GM21737 (cell line): Measurements from ENCODE around the gene USP17L17.
"Not testable (repeated sequence)": the region's sequence is repeated elsewhere in the genome, so short reads cannot be mapped to it uniquely, and the experiment has no call there.

Experiments used
- ATAC-seq: cut with Tn5 transposase; IDR thresholded peaks from one replicate; pipeline ENCODE4 v1.9.1; 2021; ENCODE audit warnings: mild to moderate bottlenecking, moderate library complexity; ENCODE audit not compliant: unreplicated experiment

Gene USP17L17, protein sequence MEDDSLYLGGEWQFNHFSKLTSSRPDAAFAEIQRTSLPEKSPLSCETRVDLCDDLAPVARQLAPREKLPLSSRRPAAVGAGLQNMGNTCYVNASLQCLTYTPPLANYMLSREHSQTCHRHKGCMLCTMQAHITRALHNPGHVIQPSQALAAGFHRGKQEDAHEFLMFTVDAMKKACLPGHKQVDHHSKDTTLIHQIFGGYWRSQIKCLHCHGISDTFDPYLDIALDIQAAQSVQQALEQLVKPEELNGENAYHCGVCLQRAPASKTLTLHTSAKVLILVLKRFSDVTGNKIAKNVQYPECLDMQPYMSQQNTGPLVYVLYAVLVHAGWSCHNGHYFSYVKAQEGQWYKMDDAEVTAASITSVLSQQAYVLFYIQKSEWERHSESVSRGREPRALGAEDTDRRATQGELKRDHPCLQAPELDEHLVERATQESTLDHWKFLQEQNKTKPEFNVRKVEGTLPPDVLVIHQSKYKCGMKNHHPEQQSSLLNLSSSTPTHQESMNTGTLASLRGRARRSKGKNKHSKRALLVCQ

DNA sequence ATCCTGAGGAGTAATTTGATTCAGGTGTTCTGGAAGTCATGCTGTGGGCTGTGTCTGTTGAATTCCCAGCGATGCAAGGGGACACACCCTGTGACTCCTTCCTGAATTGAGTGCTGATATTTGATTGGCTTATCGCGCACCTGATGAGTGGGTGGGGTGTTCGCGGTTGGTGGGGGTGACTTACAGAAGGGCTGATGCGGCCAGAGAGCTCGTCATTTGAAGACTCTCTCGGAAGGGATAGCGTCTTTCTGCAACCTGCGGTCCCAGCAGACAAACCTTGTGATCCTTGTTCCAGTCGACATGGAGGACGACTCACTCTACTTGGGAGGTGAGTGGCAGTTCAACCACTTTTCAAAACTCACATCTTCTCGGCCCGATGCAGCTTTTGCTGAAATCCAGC lies at the start of gene USP17L17:
USP17L17 (plus strand) TSS at position 301 of the 400 bp plus-strand sequence; CDS start at position 301, 0 bp downstream.
- ATAC-seq = not testable (repeated sequence)

DNA sequence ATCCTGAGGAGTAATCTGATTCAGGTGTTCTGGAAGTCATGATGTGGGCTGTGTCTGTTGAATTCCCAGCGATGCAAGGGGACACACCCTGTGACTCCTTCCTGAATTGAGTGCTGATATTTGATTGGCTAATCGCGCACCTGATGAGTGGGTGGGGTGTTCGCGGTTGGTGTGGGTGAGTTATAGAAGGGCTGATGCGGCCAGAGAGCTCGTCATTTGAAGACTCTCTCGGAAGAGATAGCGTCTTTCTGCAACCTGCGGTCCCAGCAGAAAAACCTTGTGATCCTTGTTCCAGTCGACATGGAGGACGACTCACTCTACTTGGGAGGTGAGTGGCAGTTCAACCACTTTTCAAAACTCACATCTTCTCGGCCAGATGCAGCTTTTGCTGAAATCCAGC lies 33.3 kb upstream of the USP17L17 start, which contains the start of gene USP17L10:
USP17L10 (plus strand) TSS at position 301 of the 400 bp plus-strand sequence; CDS start at position 301, 0 bp downstream.
- not testable (repeated sequence) for ATAC-seq

- ATAC-seq = not testable (repeated sequence)
Observed at GRCh38 chr4:9214701-9215100, 29.0 kb upstream of the USP17L17 start.

DNA sequence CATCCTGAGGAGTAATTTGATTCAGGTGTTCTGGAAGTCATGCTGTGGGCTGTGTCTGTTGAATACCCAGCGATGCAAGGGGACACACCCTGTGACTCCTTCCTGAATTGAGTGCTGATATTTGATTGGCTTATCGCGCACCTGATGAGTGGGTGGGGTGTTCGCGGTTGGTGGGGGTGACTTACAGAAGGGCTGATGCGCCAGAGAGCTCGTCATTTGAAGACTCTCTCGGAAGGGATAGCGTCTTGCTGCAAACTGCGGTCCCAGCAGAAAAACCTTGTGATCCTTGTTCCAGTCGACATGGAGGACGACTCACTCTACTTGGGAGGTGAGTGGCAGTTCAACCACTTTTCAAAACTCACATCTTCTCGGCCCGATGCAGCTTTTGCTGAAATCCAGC lies 28.6 kb upstream of the USP17L17 start, which contains the start of gene USP17L11:
USP17L11 (plus strand) TSS at position 301 of the 400 bp plus-strand sequence; CDS start at position 301, 0 bp downstream.
- not testable (repeated sequence) for ATAC-seq

GRCh38 chr4:9219852-9220251 lies 23.8 kb upstream of the USP17L17 start, which contains the start of gene USP17L12:
Gene USP17L12 (plus strand): TSS chr4:9220152. CDS start chr4:9220152, 0 bp downstream.
- not testable (repeated sequence) for ATAC-seq

DNA sequence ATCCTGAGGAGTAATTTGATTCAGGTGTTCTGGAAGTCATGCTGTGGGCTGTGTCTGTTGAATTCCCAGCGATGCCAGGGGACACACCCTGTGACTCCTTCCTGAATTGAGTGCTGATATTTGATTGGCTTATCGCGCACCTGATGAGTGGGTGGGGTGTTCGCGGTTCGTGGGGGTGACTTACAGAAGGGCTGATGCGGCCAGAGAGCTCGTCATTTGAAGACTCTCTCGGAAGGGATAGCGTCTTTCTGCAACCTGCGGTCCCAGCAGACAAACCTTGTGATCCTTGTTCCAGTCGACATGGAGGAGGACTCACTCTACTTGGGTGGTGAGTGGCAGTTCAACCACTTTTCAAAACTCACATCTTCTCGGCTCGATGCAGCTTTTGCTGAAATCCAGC lies 19.1 kb upstream of the USP17L17 start, which contains the start of gene USP17L13:
USP17L13 (plus strand) TSS at position 301 of the 400 bp plus-strand sequence; CDS start at position 301, 0 bp downstream.
- not testable (repeated sequence) for ATAC-seq

DNA sequence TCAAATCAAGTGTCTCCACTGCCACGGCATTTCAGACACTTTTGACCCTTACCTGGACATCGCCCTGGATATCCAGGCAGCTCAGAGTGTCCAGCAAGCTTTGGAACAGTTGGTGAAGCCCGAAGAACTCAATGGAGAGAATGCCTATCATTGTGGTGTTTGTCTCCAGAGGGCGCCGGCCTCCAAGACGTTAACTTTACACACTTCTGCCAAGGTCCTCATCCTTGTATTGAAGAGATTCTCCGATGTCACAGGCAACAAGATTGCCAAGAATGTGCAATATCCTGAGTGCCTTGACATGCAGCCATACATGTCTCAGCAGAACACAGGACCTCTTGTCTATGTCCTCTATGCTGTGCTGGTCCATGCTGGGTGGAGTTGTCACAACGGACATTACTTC lies 13.4 kb upstream of the USP17L17 start:
- ATAC-seq = not testable (repeated sequence)

DNA sequence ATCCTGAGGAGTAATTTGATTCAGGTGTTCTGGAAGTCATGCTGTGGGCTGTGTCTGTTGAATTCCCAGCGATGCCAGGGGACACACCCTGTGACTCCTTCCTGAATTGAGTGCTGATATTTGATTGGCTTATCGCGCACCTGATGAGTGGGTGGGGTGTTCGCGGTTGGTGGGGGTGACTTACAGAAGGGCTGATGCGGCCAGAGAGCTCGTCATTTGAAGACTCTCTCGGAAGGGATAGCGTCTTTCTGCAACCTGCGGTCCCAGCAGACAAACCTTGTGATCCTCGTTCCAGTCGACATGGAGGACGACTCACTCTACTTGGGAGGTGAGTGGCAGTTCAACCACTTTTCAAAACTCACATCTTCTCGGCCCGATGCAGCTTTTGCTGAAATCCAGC lies 9.6 kb upstream of the USP17L17 start, which contains the start of gene USP17L15:
USP17L15 (plus strand) TSS at position 301 of the 400 bp plus-strand sequence; CDS start at position 301, 0 bp downstream.
- not testable (repeated sequence) for ATAC-seq

- ATAC-seq = not testable (repeated sequence)
Observed at GRCh38 chr4:9238461-9238860, 5.2 kb upstream of the USP17L17 start.

- ATAC-seq = not testable (repeated sequence)
Observed at GRCh38 chr4:9247953-9248680, 4.4 kb downstream of the USP17L17 start, which contains the start of gene USP17L18. Gene USP17L18 (plus strand): TSS chr4:9248630. CDS start chr4:9248630, 0 bp downstream.

DNA sequence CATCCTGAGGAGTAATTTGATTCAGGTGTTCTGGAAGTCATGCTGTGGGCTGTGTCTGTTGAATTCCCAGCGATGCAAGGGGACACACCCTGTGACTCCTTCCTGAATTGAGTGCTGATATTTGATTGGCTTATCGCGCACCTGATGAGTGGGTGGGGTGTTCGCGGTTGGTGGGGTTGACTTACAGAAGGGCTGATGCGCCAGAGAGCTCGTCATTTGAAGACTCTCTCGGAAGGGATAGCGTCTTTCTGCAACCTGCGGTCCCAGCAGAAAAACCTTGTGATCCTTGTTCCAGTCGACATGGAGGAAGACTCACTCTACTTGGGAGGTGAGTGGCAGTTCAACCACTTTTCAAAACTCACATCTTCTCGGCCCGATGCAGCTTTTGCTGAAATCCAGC lies 9.4 kb downstream of the USP17L17 start, which contains the start of gene USP17L19:
USP17L19 (plus strand) TSS at position 301 of the 400 bp plus-strand sequence; CDS start at position 301, 0 bp downstream.
- not testable (repeated sequence) for ATAC-seq

DNA sequence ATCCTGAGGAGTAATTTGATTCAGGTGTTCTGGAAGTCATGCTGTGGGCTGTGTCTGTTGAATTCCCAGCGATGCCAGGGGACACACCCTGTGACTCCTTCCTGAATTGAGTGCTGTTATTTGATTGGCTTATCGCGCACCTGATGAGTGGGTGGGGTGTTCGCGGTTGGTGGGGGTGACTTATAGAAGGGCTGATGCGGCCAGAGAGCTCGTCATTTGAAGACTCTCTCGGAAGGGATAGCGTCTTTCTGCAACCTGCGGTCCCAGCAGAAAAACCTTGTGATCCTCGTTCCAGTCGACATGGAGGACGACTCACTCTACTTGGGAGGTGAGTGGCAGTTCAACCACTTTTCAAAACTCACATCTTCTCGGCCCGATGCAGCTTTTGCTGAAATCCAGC lies 14.1 kb downstream of the USP17L17 start, which contains the start of gene USP17L20:
USP17L20 (plus strand) TSS at position 301 of the 400 bp plus-strand sequence; CDS start at position 301, 0 bp downstream.
- ATAC-seq = not testable (repeated sequence)

DNA sequence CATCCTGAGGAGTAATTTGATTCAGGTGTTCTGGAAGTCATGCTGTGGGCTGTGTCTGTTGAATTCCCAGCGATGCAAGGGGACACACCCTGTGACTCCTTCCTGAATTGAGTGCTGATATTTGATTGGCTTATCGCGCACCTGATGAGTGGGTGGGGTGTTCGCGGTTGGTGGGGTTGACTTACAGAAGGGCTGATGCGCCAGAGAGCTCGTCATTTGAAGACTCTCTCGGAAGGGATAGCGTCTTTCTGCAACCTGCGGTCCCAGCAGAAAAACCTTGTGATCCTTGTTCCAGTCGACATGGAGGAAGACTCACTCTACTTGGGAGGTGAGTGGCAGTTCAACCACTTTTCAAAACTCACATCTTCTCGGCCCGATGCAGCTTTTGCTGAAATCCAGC lies 18.9 kb downstream of the USP17L17 start, which contains the start of gene USP17L21:
USP17L21 (plus strand) TSS at position 301 of the 400 bp plus-strand sequence; CDS start at position 301, 0 bp downstream.
- ATAC-seq = not testable (repeated sequence)

- not testable (repeated sequence) for ATAC-seq
Observed at GRCh38 chr4:9267319-9267718, 23.6 kb downstream of the USP17L17 start, which contains the start of gene USP17L22. Gene USP17L22 (plus strand): TSS chr4:9267619. CDS start chr4:9267619, 0 bp downstream.

DNA sequence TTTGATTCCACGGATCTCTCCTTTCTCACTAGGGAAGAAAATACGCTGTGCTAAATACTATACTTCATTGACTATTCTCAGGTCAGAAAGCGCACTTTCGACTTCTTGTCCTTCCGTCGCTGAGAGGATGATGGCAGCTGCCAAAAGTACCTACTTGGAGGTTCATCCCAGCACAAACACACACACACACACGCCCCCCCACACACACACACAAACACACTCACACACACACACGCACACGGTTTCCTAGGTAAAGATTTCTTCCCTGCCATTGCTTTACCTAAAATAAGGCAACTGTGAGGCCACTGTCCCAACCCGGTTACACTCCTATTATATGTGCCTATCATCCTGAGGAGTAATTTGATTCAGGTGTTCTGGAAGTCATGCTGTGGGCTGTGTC lies 28.0 kb downstream of the USP17L17 start:
- not testable (repeated sequence) for ATAC-seq
